Endothelial cell of umbilical vein (primary cell): ENCODE results near the gene DLG5. TPM values are rescaled to one million over a fixed set of nuclear protein-coding genes. Genes with fewer than 3 reads are reported as not detected.

ENCODE experiments used
- BruUV-seq: library from RNA; stranded (reverse); fragments of 400-500 nt; replicated peaks from 2 replicates; lab custom pipeline; 2021; lab: Mats Ljungman, UMichigan
- CTCF ChIA-PET: fragments of 300-600, 350-600 bp; sonication (Branson Sonifier 250); formaldehyde crosslinking; loops from one replicate; lab custom pipeline; 2021; ENCODE audit warnings: antibody characterized with exemption, inconsistent platforms; lab: Charles Lee
- POLR2A ChIA-PET: fragments of 300-600, 350-600 bp; sonication (Branson Sonifier 250); formaldehyde crosslinking; loops from one replicate; lab custom pipeline; 2021; ENCODE audit warnings: antibody characterized with exemption, inconsistent platforms; lab: Charles Lee
- DNase-seq: peaks from one replicate; pipeline ENCODE4 v3.0.0-alpha.2; 2011; ENCODE audit warnings: low read depth, low spot score
- FAIRE-seq: peaks from 2 replicates; lab custom pipeline; 2011; peaks lifted over from hg19 to GRCh38; lab: Jason Lieb, UNC
- H2AFZ ChIP-seq: 2 replicates; pipeline ENCODE4 v1.6.0; 2012; ENCODE audit warnings: low read depth, low read length, control low read depth, inconsistent platforms
- H3K27ac ChIP-seq: 2 replicates; pipeline ENCODE4 v1.5.1; 2011; ENCODE audit warnings: low read depth, mild to moderate bottlenecking, control low read depth, low read length, moderate library complexity; ENCODE audit not compliant: insufficient read depth
- H3K27me3 ChIP-seq, 2 experiments: 2 replicates each; pipeline versions ENCODE4 v1.6.0 to v1.6.1; 2011; ENCODE audit warnings: low read length in 2 of 2, mixed read lengths in 1 of 2; ENCODE audit not compliant: control insufficient read depth in 2 of 2, insufficient read depth in 2 of 2
- H3K36me3 ChIP-seq, 2 experiments: 2 replicates in 1 of 2; 3 replicates in 1 of 2; pipeline ENCODE4 v1.5.1; 2011; ENCODE audit warnings: low read length in 2 of 2, mild to moderate bottlenecking in 1 of 2, moderate library complexity in 1 of 2; ENCODE audit not compliant: control insufficient read depth in 2 of 2, insufficient read depth in 2 of 2; ENCODE audit errors: extremely low read depth in 1 of 2
- H3K4me1 ChIP-seq: 3 replicates; pipeline ENCODE4 v1.5.1; 2011; ENCODE audit warnings: mild to moderate bottlenecking, low read length; ENCODE audit not compliant: control insufficient read depth, insufficient read depth; ENCODE audit errors: extremely low read depth
- H3K4me2 ChIP-seq: 2 replicates; pipeline ENCODE4 v1.6.1; 2011; ENCODE audit warnings: low read length, control low read depth, mixed read lengths; ENCODE audit not compliant: insufficient read depth
- H3K4me3 ChIP-seq, 3 experiments: fragments of 200-600 bp in 1 of 3; sonication (generic), shearing (Covaris generic) in 1 of 3; replicated peaks in 1 of 3; 2 replicates each; pipeline ENCODE4 v1.5.1; 2011 to 2016; ENCODE audit warnings: control low read depth in 3 of 3, low read length in 3 of 3, mild to moderate bottlenecking in 2 of 3, inconsistent platforms in 1 of 3, low read depth in 1 of 3, moderate library complexity in 1 of 3; ENCODE audit not compliant: insufficient read depth in 1 of 3
- H3K79me2 ChIP-seq: 2 replicates; pipeline ENCODE4 v1.6.0; 2012; ENCODE audit warnings: low read length, inconsistent platforms; ENCODE audit not compliant: control insufficient read depth, insufficient read depth
- H3K9ac ChIP-seq: replicated peaks from 2 replicates; pipeline ENCODE3; 2011; ENCODE audit warnings: low read length, control low read depth; ENCODE audit not compliant: insufficient read depth; ENCODE audit errors: extremely low read depth
- H3K9me1 ChIP-seq: replicated peaks from 3 replicates; pipeline ENCODE4 v1.6.0; 2011; ENCODE audit warnings: mild to moderate bottlenecking, low read length; ENCODE audit not compliant: control insufficient read depth, insufficient read depth; ENCODE audit errors: extremely low read depth
- H3K9me3 ChIP-seq: replicated peaks from 2 replicates; pipeline ENCODE4 v1.5.1; 2012; ENCODE audit warnings: low read length, inconsistent platforms; ENCODE audit not compliant: control insufficient read depth, insufficient read depth
- H4K20me1 ChIP-seq: replicated peaks from 2 replicates; pipeline ENCODE3; 2011; ENCODE audit warnings: mild to moderate bottlenecking, low read length; ENCODE audit not compliant: control insufficient read depth, insufficient read depth; ENCODE audit errors: extremely low read depth
- CTCF ChIP-seq, 2 donors: IDR thresholded peaks; 1 replicate in 1 of 2; 2 replicates in 1 of 2; pipeline ENCODE4 v1.5.1; 2011; ENCODE audit warnings: low read length in 2 of 2, mild to moderate bottlenecking in 2 of 2, moderate library complexity in 2 of 2, control low read depth in 1 of 2, inconsistent platforms in 1 of 2, low read depth in 1 of 2; ENCODE audit not compliant: insufficient read depth in 1 of 2; ENCODE audit errors: extremely low read depth in 1 of 2
- EZH2 ChIP-seq: IDR thresholded peaks from 2 replicates; pipeline ENCODE4 v1.6.1; 2012; ENCODE audit warnings: borderline replicate concordance, low read depth, mild to moderate bottlenecking, moderate library complexity, low read length, inconsistent platforms; ENCODE audit not compliant: severe bottlenecking
- FOS ChIP-seq: IDR thresholded peaks from 2 replicates; pipeline ENCODE4 v1.6.1; 2011; ENCODE audit warnings: mild to moderate bottlenecking, low read length, moderate library complexity, borderline replicate concordance; ENCODE audit not compliant: insufficient read depth
- GATA2 ChIP-seq: IDR thresholded peaks from 2 replicates; pipeline ENCODE4 v1.7.0; 2011; ENCODE audit warnings: low read depth, mild to moderate bottlenecking, moderate library complexity, mixed read lengths, low read length; ENCODE audit not compliant: insufficient read length, insufficient read depth
- JUN ChIP-seq: IDR thresholded peaks from 2 replicates; pipeline ENCODE4 v1.6.1; 2011; ENCODE audit warnings: borderline replicate concordance, low read depth; ENCODE audit not compliant: insufficient read length, insufficient read depth
- MYC ChIP-seq: IDR thresholded peaks from one replicate; pipeline ENCODE4 v1.6.1; 2011; ENCODE audit warnings: mild to moderate bottlenecking, low read depth, low read length
- POLR2A ChIP-seq: IDR thresholded peaks from 2 replicates; pipeline ENCODE4 v1.6.1; 2012; ENCODE audit warnings: low read depth, mild to moderate bottlenecking, control low read depth, low read length
- POLR2AphosphoS5 ChIP-seq: IDR thresholded peaks from 2 replicates; pipeline ENCODE4 v1.6.1; 2012; ENCODE audit warnings: low read depth, mild to moderate bottlenecking, control low read depth, low read length, moderate library complexity; ENCODE audit not compliant: insufficient read depth
- dilution Hi-C: fragments of 300-500 bp; cut with MboI; formaldehyde crosslinking; loops from one replicate; pipeline ENCODE4 v1.15.0; 2019; ENCODE audit warnings: low sequenced_read_pairs; ENCODE audit not compliant: extremely low pct_ligation_motif_present
- intact Hi-C: fragments of 100-400 bp; cut with micrococcal nuclease; formaldehyde crosslinking; loops from one replicate; pipeline ENCODE4 v1.10.0; 2022
- polyA plus RNA-seq, 4 experiments: library from polyadenylated mRNA; depleted of rRNA in 3 of 4; stranded (reverse) in 3 of 4; unstranded in 1 of 4; fragments of >200 nt; gene quantifications; 2 replicates each; pipeline versions ENCODE4 v1.2.1 to v1.2.3, GENCODE V29; 2011 to 2012; ENCODE audit warnings: missing spikeins in 1 of 4
- total RNA-seq: library from RNA; stranded (reverse); gene quantifications from 2 replicates; pipeline ENCODE4 v1.2.3, GENCODE V29; 2021
- TF ChIP-seq, protein P1 (sequence below): IDR thresholded peaks from 2 replicates; pipeline ENCODE4 v1.6.1; 2011; ENCODE audit not compliant: insufficient read depth, insufficient read length

The DLG5 gene
- total and polyA plus RNA-seq, 2 donors (not counting 3 experiments of a cell fraction or from before 2014, with no cell fraction given) = 12.3 to 24.9 TPM

DNA sequence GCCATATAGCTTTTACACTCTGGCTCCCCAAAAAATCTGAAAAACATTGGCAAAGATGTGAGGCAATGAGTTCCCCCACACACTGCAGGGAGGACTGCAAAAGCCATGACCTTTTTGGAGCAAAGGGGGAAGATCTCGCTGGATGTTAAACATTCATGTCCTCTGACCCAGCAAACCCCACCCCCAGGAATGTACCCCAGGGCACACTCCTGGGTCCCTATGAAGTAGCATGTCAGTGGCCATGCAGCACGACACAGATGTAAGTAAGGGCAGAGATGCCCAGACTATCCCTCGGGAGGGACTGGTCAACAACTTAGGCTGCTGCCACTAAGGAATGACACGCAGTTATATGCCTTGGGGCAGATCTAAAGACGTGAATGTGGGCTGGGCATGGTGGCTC lies 100.6 kb downstream of the DLG5 start:
- Histone ChIP-seq H3K9ac (no peak overlapping the region), H3K9me1 (no peaks in the 10 kb centered on the region), H3K27me3 (no peaks in the 10 kb centered on the region), H3K27ac (no peak overlapping the region), H3K4me3 (no peak overlapping the region), H3K9me3 (no peaks in the 10 kb centered on the region), H4K20me1 (no peaks in the 10 kb centered on the region), H3K79me2 (no peaks in the 10 kb centered on the region), H3K36me3 (peaks cover 0 to 16% of the 10 kb centered on the region in 2 experiments), H3K4me2 (no peak overlapping the region), H3K4me1 (no peaks in the 10 kb centered on the region), H2AFZ (no peak overlapping the region)
- intact Hi-C loops (no loop called here), dilution Hi-C loops (no loop called here)
- POLR2A ChIA-PET = no interaction called here
- FAIRE-seq (no peak), DNase-seq (no peak)
- CTCF ChIA-PET = interaction anchor here (1.1 kb wide), 1 partner anchor 660 kb away, joined by 3 read pairs; no protein-coding TSS in a partner anchor
- no TSS peak for BruUV-seq
- no peak for TF ChIP-seq POLR2A
- TF ChIP-seq, protein P1, sequence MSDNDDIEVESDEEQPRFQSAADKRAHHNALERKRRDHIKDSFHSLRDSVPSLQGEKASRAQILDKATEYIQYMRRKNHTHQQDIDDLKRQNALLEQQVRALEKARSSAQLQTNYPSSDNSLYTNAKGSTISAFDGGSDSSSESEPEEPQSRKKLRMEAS = no peak
- no peak for TF ChIP-seq FOS
- no peak for TF ChIP-seq EZH2
- TF ChIP-seq GATA2 = no peak
- TF ChIP-seq CTCF (IDR thresholded peaks at IDR 0.05; ENCODE audit: extremely low read depth in 1 of 2, insufficient read depth in 1 of 2, low read depth in 1 of 2, low read length in 2 of 2) = no peak
- no peak for TF ChIP-seq MYC
- no peak for TF ChIP-seq POLR2AphosphoS5
- no peak for TF ChIP-seq JUN
